ENCODE results near the gene PDGFA. TPM values are rescaled to one million over a fixed set of nuclear protein-coding genes. Genes with fewer than 3 reads are reported as not detected.

PDGFA gene
- total RNA-seq, 1 donor from 2014 or later, result 7.3 TPM

DNA sequence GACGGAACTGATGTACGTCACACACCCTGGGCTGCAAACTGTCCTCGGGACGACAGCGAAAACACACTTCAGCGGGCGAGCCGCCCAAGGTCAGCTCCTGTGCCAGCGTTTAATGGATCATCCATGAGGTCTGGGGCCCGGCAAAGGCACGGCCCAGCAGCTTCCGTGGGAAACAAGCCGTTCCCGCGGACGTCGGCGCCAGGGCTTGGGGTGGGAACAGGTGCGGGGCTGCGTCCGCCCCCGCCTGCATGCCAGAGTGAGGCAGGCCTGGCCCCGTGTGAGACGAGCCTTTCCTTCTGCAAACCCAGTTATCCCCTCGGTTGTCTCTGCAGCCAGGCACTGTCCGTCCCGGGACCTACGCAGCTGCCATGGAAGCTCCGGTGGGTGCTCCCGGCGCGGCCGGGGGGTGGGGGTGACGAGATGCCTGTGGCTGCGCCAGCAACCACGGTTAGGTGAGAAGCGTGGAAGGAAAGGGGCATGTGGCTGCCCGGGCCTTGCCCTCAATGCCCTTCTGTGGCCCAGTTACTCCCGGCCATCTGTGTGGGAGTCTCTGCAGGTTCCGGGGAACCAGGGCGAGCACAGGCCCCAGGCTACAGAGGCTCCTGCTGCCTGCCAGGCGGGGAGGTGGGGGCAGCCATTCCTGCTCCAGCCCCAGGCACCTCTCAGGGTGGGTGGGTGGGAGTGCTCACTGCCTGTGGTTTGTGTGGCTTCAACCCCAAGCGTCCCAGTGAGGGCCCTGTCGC, 42.2 kb upstream of the PDGFA start:
- H3K4me1 Mint-ChIP-seq, result no peaks in the 10 kb centered on the region
- no peak for DNase-seq
- ChIA-PET CTCF (no interaction called here), POLR2A (no interaction called here)
- no peak overlapping the region for H3K27ac Mint-ChIP-seq
- no peaks in the 10 kb centered on the region for H3K36me3 Mint-ChIP-seq (ENCODE audit: low read depth)
- TF ChIP-seq, protein P1, sequence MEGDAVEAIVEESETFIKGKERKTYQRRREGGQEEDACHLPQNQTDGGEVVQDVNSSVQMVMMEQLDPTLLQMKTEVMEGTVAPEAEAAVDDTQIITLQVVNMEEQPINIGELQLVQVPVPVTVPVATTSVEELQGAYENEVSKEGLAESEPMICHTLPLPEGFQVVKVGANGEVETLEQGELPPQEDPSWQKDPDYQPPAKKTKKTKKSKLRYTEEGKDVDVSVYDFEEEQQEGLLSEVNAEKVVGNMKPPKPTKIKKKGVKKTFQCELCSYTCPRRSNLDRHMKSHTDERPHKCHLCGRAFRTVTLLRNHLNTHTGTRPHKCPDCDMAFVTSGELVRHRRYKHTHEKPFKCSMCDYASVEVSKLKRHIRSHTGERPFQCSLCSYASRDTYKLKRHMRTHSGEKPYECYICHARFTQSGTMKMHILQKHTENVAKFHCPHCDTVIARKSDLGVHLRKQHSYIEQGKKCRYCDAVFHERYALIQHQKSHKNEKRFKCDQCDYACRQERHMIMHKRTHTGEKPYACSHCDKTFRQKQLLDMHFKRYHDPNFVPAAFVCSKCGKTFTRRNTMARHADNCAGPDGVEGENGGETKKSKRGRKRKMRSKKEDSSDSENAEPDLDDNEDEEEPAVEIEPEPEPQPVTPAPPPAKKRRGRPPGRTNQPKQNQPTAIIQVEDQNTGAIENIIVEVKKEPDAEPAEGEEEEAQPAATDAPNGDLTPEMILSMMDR (IDR thresholded peaks at IDR 0.05), result no peak
- ATAC-seq (ENCODE audit: low read depth), result no peak
- H3K4me3 Mint-ChIP-seq, result no peak overlapping the region
- no peaks in the 10 kb centered on the region for H3K27me3 Mint-ChIP-seq
- no peaks in the 10 kb centered on the region for H3K9me3 Mint-ChIP-seq
- intact Hi-C loops (cut with micrococcal nuclease), result no loop called here

DNA sequence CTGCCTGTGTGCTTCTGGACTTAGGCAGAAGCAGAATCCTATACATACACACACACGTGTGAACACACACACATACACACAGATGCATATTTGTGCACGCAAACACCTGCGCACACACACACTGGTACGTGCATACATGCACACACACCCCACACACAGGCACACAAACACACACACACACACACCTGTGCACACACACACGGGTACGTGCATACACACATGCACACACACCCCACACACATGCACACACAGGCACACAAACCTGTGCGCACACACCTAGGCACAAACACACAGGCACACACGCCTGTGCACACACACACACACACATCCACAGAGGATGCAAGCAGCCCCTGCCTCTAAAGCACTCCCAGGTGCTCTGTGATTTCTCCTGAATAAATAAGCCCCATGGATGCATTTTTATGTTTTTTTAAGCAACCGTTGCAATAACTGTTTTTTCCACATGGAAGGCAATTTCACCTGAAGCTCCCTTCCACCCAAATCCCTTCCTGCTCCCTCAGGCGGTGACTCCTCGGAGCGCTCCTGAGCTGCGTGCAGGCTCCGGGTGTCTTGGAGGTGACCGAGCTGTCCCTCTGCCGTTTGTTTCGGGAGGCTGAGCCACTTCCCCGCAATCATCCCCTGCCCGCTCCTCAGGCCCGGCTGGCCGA, 41.5 kb upstream of the PDGFA start:
- TF ChIP-seq, protein P1 (IDR thresholded peaks at IDR 0.05), result no peak
- no peaks in the 10 kb centered on the region for H3K36me3 Mint-ChIP-seq (ENCODE audit: low read depth)
- H3K27me3 Mint-ChIP-seq, result no peaks in the 10 kb centered on the region
- CTCF ChIA-PET, result no interaction called here
- no peak overlapping the region for H3K4me3 Mint-ChIP-seq
- intact Hi-C loops (cut with micrococcal nuclease), result no loop called here
- H3K4me1 Mint-ChIP-seq, result no peaks in the 10 kb centered on the region
- no peak for DNase-seq
- H3K9me3 Mint-ChIP-seq, result no peaks in the 10 kb centered on the region
- ATAC-seq (ENCODE audit: low read depth), result no peak
- no peak overlapping the region for H3K27ac Mint-ChIP-seq
- POLR2A ChIA-PET, result no interaction called here

DNA sequence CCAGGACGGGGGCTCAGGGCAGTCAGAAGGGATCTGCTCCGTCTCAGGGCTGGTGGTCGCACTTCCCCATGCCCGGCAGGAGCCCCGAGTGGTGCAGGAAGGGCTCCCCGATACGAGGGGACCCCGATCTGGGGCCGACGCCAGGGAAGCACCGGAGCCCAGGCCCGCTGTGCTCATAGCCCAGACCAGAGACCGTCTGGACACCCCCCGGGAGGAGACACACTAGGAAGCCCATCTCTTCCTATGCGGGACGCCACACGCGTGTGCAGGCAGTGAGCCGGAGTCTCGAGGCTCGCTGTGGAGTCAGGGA, 39.7 kb upstream of the PDGFA start:
- ChIA-PET POLR2A (no interaction called here), CTCF (no interaction called here)
- Mint-ChIP-seq H3K4me3 (no peak overlapping the region), H3K9me3 (no peaks in the 10 kb centered on the region), H3K36me3 (ENCODE audit: low read depth) (no peaks in the 10 kb centered on the region), H3K27ac (no peak overlapping the region), H3K27me3 (no peaks in the 10 kb centered on the region), H3K4me1 (no peaks in the 10 kb centered on the region)
- ATAC-seq (ENCODE audit: low read depth) (no peak), DNase-seq (no peak)
- TF ChIP-seq, protein P1 (IDR thresholded peaks at IDR 0.05), result no peak
- intact Hi-C loops (cut with micrococcal nuclease), result no loop called here

DNA sequence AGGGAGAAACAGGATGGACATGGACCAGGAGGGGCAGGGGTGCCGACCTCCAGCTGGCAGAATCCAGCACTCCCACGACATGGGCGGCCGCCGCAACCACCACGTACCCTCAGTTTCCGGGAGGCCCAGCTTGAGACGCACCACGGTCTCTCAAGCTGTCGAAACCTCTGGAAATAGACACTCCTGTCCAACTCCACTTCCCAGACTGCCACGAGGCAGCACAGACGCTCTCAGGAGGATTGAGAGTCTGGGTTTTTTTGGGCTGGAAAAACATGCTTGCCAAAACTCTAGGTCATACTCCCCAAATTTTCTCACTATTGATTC, 37.9 kb upstream of the PDGFA start:
- CTCF ChIA-PET, result no interaction called here
- no peak overlapping the region for H3K4me3 Mint-ChIP-seq
- intact Hi-C loops (cut with micrococcal nuclease), result no loop called here
- H3K9me3 Mint-ChIP-seq, result no peaks in the 10 kb centered on the region
- no peaks in the 10 kb centered on the region for H3K27me3 Mint-ChIP-seq
- DNase-seq (no peak), ATAC-seq (ENCODE audit: low read depth) (no peak)
- no peaks in the 10 kb centered on the region for H3K36me3 Mint-ChIP-seq (ENCODE audit: low read depth)
- POLR2A ChIA-PET, result no interaction called here
- TF ChIP-seq, protein P1 (IDR thresholded peaks at IDR 0.05), result no peak
- no peak overlapping the region for H3K27ac Mint-ChIP-seq
- no peaks in the 10 kb centered on the region for H3K4me1 Mint-ChIP-seq

DNA sequence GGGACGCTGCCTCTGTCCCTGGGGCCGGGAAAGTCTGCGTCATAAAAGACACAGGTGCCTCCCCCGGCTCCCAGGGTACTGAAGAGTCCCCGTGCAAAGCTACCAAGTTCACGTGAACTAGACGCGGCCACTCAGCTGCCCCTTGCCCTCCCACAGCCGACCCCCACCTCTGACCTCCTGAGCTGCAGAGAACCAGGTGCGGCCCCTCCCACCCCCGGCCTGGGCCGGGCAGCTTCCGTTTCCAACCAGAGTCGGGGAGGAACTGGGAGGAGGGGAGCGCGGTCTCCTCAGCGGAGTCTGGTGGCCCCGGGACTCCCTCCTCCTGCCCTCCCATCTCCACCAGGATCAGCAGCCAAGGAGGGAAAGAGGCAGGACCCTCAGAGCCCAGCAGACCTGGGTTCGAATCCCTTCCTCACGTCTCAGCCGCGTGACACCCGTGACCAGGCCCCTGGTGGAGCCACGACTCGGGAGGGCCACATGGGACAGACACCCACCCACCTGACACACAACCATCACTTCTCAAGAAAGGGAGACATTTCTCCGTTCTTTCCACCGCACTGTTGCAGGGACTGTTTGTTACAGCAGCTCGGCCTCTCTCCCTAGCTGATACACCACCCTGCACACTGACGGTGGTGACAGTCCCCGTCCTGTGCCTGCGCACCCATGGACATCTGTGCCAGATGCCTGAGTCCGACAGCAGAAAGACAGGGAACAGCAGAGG, 37.4 kb upstream of the PDGFA start:
- DNase-seq (no peak), ATAC-seq (ENCODE audit: low read depth) (no peak)
- POLR2A ChIA-PET, result no interaction called here
- no peaks in the 10 kb centered on the region for H3K4me1 Mint-ChIP-seq
- CTCF ChIA-PET, result no interaction called here
- H3K27ac Mint-ChIP-seq, result no peak overlapping the region
- H3K36me3 Mint-ChIP-seq (ENCODE audit: low read depth), result no peaks in the 10 kb centered on the region
- H3K4me3 Mint-ChIP-seq, result no peak overlapping the region
- H3K27me3 Mint-ChIP-seq, result no peaks in the 10 kb centered on the region
- H3K9me3 Mint-ChIP-seq, result no peaks in the 10 kb centered on the region
- TF ChIP-seq, protein P1 (IDR thresholded peaks at IDR 0.05), result no peak
- intact Hi-C loops (cut with micrococcal nuclease), result no loop called here
